Measurements from ENCODE around the gene TBX1. TPM values are rescaled to one million over a fixed set of nuclear protein-coding genes. Genes with fewer than 3 reads are reported as not detected.

TBX1 gene
- total RNA-seq, 1 experiment from 2014 or later = 12.8 TPM

- DNase-seq (ENCODE audit: low spot score) (peak; percentile 8), ATAC-seq (no peak)
- Mint-ChIP-seq H3K36me3 (no peaks in the 10 kb centered on the region), H3K27me3 (ENCODE audit: low read depth) (peaks cover 46% of the 10 kb centered on the region), H3K27ac (no peak overlapping the region), H3K4me3 (no peak overlapping the region), H3K9me3 (no peaks in the 10 kb centered on the region), H3K4me1 (no peaks in the 10 kb centered on the region)
- ChIA-PET POLR2A (no interaction called here), CTCF (interaction anchor here (0.7 to 2.3 kb wide), 7 partner anchors 20 to 420 kb away, joined by 3 to 12 read pairs (median 5); no protein-coding TSS in a partner anchor)
- TF ChIP-seq E2F1 (CRISPR knock-in tag; IDR thresholded peaks at IDR 0.05) (no peak), SP1 (CRISPR knock-in tag; conservative IDR thresholded peaks at IDR 0.05) (no peak), CREM (CRISPR knock-in tag; IDR thresholded peaks at IDR 0.05) (no peak), NFYB (CRISPR knock-in tag; conservative IDR thresholded peaks at IDR 0.05; ENCODE audit: low read depth) (no peak), FOXP1 (CRISPR knock-in tag; IDR thresholded peaks at IDR 0.05; ENCODE audit: borderline replicate concordance) (no peak), CBFB (CRISPR knock-in tag; IDR thresholded peaks at IDR 0.05; ENCODE audit: low read depth) (no peak), ZBTB21 (CRISPR knock-in tag; IDR thresholded peaks at IDR 0.05; ENCODE audit: borderline replicate concordance) (no peak), ATF3 (CRISPR knock-in tag; conservative IDR thresholded peaks at IDR 0.05) (no peak), ZNF396 (CRISPR knock-in tag; IDR thresholded peaks at IDR 0.05; ENCODE audit: borderline replicate concordance) (no peak), ZNF671 (CRISPR knock-in tag; IDR thresholded peaks at IDR 0.05) (no peak), ZNF416 (CRISPR knock-in tag; IDR thresholded peaks at IDR 0.05) (no peak), GRHL2 (CRISPR knock-in tag; IDR thresholded peaks at IDR 0.05; ENCODE audit: insufficient replicate concordance, severe bottlenecking) (no peak), ZNF425 (CRISPR knock-in tag; conservative IDR thresholded peaks at IDR 0.05) (no peak), ESRRA (CRISPR knock-in tag; IDR thresholded peaks at IDR 0.05; ENCODE audit: borderline replicate concordance) (no peak), JAZF1 (CRISPR knock-in tag; IDR thresholded peaks at IDR 0.05) (no peak), SOX15 (CRISPR knock-in tag; IDR thresholded peaks at IDR 0.05) (no peak), AR (CRISPR knock-in tag; IDR thresholded peaks at IDR 0.05) (no peak), ZBTB43 (CRISPR knock-in tag; IDR thresholded peaks at IDR 0.05) (no peak)
These were observed 13.0 kb downstream of the TBX1 start for GRCh38 chr22:19773470-19774040.

GRCh38 chr22:19774628-19775027 lies 14.1 kb downstream of the TBX1 start:
- ChIA-PET POLR2A (no interaction called here), CTCF (no interaction called here)
- TF ChIP-seq GTF2I (CRISPR knock-in tag; conservative IDR thresholded peaks at IDR 0.05) (no peak), ZNF263 (CRISPR knock-in tag; IDR thresholded peaks at IDR 0.05; ENCODE audit: low read depth) (no peak), ZNF512 (CRISPR knock-in tag; IDR thresholded peaks at IDR 0.05; ENCODE audit: borderline replicate concordance) (no peak), E2F5 (CRISPR knock-in tag; IDR thresholded peaks at IDR 0.05) (no peak), RORB (CRISPR knock-in tag; IDR thresholded peaks at IDR 0.05) (no peak), TP53 (CRISPR knock-in tag; IDR thresholded peaks at IDR 0.05) (no peak)
- Mint-ChIP-seq H3K27me3 (ENCODE audit: low read depth) (peaks cover 35% of the 10 kb centered on the region), H3K27ac (no peak overlapping the region), H3K4me3 (no peak overlapping the region), H3K4me1 (no peaks in the 10 kb centered on the region), H3K36me3 (no peaks in the 10 kb centered on the region), H3K9me3 (no peaks in the 10 kb centered on the region)
- peak; percentile 1 for DNase-seq (ENCODE audit: low spot score)
- no peak for ATAC-seq

Data from WTC11 (cell line).